ENCODE results near the gene BST2.
"Not testable (repeated sequence)": the region's sequence is repeated elsewhere in the genome, so short reads cannot be mapped to it uniquely, and the experiment has no call there.

DNA sequence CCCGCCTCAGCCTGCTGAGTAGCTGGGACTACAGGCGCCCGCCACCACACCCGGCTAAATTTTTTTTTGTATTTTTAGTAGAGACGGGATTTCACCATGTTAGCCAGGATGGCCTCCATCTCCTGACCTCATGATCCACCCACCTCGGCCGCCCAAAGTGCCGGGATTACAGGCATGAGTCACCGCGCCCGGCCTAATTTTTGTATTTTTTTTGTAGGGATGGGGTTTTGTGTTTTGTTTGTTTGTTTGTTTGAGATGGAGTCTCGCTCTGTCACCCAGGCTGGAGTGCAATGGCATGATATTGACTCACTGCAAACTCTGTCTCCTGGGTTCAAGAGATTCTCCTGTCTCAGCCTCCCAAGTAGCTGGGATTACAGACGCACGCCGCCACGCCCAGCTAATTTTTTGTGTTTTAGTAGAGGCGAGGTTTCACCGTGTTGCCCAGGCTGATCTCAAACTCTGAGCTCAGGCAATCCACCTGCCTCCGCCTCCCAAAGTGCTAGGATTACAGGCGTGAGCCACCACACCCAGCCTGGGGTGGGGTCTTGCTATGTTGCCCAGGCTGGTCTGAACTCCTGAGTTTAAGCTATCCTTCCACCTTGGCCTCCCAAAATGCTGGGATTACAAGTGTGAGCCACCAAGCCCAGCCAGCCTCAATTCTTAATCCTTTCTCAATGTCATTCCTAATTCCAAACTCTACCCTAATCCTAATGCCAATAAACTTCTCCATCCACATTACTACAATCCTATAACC, 41.4 kb downstream of the BST2 start:
- TF ChIP-seq RARB (CRISPR knock-in tag; IDR thresholded peaks at IDR 0.05); ESRRG (CRISPR knock-in tag; IDR thresholded peaks at IDR 0.05); ARNTL (CRISPR knock-in tag; IDR thresholded peaks at IDR 0.05; ENCODE audit: borderline replicate concordance, low read depth); BACH2 (CRISPR knock-in tag; IDR thresholded peaks at IDR 0.05; ENCODE audit: borderline replicate concordance); ZNF565 (CRISPR knock-in tag; conservative IDR thresholded peaks at IDR 0.05; ENCODE audit: low read depth); ZC3H10 (CRISPR knock-in tag; IDR thresholded peaks at IDR 0.05); ZFP3 (CRISPR knock-in tag; IDR thresholded peaks at IDR 0.05); SNAI2 (CRISPR knock-in tag; IDR thresholded peaks at IDR 0.05): not testable (repeated sequence)
- TF ChIP-seq, protein P1, sequence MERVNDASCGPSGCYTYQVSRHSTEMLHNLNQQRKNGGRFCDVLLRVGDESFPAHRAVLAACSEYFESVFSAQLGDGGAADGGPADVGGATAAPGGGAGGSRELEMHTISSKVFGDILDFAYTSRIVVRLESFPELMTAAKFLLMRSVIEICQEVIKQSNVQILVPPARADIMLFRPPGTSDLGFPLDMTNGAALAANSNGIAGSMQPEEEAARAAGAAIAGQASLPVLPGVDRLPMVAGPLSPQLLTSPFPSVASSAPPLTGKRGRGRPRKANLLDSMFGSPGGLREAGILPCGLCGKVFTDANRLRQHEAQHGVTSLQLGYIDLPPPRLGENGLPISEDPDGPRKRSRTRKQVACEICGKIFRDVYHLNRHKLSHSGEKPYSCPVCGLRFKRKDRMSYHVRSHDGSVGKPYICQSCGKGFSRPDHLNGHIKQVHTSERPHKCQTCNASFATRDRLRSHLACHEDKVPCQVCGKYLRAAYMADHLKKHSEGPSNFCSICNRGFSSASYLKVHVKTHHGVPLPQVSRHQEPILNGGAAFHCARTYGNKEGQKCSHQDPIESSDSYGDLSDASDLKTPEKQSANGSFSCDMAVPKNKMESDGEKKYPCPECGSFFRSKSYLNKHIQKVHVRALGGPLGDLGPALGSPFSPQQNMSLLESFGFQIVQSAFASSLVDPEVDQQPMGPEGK (CRISPR knock-in tag; IDR thresholded peaks at IDR 0.05; ENCODE audit: borderline replicate concordance) = not testable (repeated sequence)

Measured in SK-N-SH treated with all-trans-retinoic acid at 6 μM for 48 hours (cell line).